Activated T-cell treated with anti-CD3 and anti-CD28 coated beads for 4 hours (primary cell): ENCODE data around the gene SPSB1.

ENCODE experiments used
- DNase-seq: peaks from one replicate; pipeline ENCODE4 v3.0.0-alpha.2; 2020

Gene SPSB1

GRCh38 chr1:9346566-9346965, 53.9 kb downstream of the SPSB1 start:
- no peak for DNase-seq

- DNase-seq: no peak
Measured at GRCh38 chr1:9347095-9347850, 54.6 kb downstream of the SPSB1 start.

GRCh38 chr1:9349331-9349851, 56.7 kb downstream of the SPSB1 start:
- DNase-seq: no peak

GRCh38 chr1:9350013-9350908, 57.6 kb downstream of the SPSB1 start:
- no peak for DNase-seq

GRCh38 chr1:9350960-9351359, 58.3 kb downstream of the SPSB1 start:
- DNase-seq: no peak

- no peak for DNase-seq
Measured at GRCh38 chr1:9351654-9352271, 59.1 kb downstream of the SPSB1 start.

- no peak for DNase-seq
Measured at GRCh38 chr1:9352377-9353134, 59.9 kb downstream of the SPSB1 start.

GRCh38 chr1:9355503-9355902, 62.8 kb downstream of the SPSB1 start:
- no peak for DNase-seq

- DNase-seq: no peak
Measured at GRCh38 chr1:9356021-9356420, 63.3 kb downstream of the SPSB1 start.

- DNase-seq: no peak
Measured at GRCh38 chr1:9356829-9357466, 64.3 kb downstream of the SPSB1 start.

- no peak for DNase-seq
Measured at GRCh38 chr1:9357958-9358357, 65.3 kb downstream of the SPSB1 start.

GRCh38 chr1:9360371-9361064, 67.8 kb downstream of the SPSB1 start:
- DNase-seq: no peak

GRCh38 chr1:9361630-9362260, 69.1 kb downstream of the SPSB1 start:
- DNase-seq: no peak

- no peak for DNase-seq
Measured at GRCh38 chr1:9362488-9362887, 69.8 kb downstream of the SPSB1 start.

GRCh38 chr1:9363061-9363471, 70.4 kb downstream of the SPSB1 start:
- no peak for DNase-seq

- no peak for DNase-seq
Measured at GRCh38 chr1:9366298-9366697, 73.6 kb downstream of the SPSB1 start.

- no peak for DNase-seq
Measured at GRCh38 chr1:9366943-9367780, 74.5 kb downstream of the SPSB1 start.

GRCh38 chr1:9367806-9368205, 75.1 kb downstream of the SPSB1 start:
- DNase-seq: no peak

- DNase-seq: no peak
Measured at GRCh38 chr1:9368356-9368755, 75.7 kb downstream of the SPSB1 start.
